ENCODE measurements around the gene KHDC1.
"Not testable (repeated sequence)": the region's sequence is repeated elsewhere in the genome, so short reads cannot be mapped to it uniquely, and the experiment has no call there.

KHDC1 gene

GRCh38 chr6:73248192-73248903 is 14.6 kb downstream of the KHDC1 start:
- FAIRE-seq, result peak; percentile 39

- no peak for FAIRE-seq
Observed at GRCh38 chr6:73242001-73242400, 21.0 kb downstream of the KHDC1 start.

DNA sequence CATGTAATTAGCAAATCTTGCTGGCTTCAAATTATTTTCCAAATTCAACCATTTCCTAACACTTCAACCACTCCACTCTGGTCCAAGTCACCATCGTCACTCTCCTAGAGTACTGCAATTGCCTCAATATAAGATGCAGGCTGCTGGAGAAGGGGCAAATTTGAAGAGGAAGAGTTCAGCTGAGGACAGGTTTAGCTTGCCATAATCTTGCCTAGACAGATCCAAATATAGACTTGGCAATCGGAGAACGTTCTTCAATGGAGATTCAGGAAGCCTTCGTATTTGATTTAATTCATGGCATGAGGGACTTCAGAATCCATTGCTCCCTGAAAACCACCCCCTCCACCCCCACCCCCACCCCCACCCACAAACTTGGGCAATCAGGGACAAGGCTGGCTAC is 22.3 kb downstream of the KHDC1 start:
- FAIRE-seq, result no peak

- no peak for FAIRE-seq
Observed at GRCh38 chr6:73236144-73236750, 26.7 kb downstream of the KHDC1 start.

DNA sequence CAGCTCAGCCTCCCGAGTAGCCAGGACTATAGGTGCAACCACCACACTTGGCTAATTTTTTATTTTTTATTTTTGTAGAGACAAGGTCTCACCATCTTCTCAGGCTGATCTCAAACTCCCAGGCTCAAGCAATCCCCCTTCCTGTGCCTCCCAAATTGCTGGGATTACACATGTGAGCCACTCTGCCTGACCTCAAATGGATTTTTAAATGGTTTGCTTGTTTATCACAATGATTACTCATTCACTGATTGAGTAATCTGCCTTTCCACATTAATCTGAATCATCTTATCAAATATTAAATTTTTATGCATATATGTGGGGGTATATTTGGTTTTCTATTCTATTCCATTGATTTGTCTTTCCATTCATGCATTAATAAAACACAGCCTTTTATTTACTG is 28.3 kb downstream of the KHDC1 start:
- FAIRE-seq, result no peak

GRCh38 chr6:73233971-73234370 is 29.0 kb downstream of the KHDC1 start:
- FAIRE-seq, result not testable (repeated sequence)

- FAIRE-seq, result no peak
Observed at GRCh38 chr6:73233048-73233447, 29.9 kb downstream of the KHDC1 start.

GRCh38 chr6:73231986-73232391 is 31.0 kb downstream of the KHDC1 start:
- FAIRE-seq, result no peak

- no peak for FAIRE-seq
Observed at GRCh38 chr6:73227606-73228255, 35.3 kb downstream of the KHDC1 start.

GRCh38 chr6:73225396-73225795 is 37.6 kb downstream of the KHDC1 start, which contains the start of gene KHDC1L:
Gene KHDC1L (minus strand): TSS chr6:73225496. CDS start chr6:73225408, 88 bp downstream.
- no peak for FAIRE-seq

GRCh38 chr6:73216859-73217258 is 46.1 kb downstream of the KHDC1 start:
- FAIRE-seq, result no peak

DNA sequence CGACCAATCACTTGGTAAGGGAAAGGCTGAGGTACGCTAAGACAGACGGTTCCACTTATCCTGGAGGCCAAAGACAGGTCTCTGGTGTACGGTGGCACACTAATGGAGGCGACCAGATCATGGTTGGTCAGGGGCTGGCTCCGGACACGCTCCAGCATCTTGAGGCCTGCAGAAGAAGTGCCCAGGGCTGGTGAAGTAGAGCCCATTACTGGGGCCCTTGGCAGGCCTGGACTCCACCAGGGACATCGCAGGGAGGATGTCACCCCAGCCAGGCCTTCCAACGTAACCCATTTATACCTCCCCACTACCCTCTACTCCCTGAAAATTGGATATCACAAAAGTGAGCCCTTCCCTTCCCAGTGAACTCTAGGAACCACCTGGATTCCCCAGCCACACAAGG is 53.9 kb downstream of the KHDC1 start:
- no peak for FAIRE-seq

DNA sequence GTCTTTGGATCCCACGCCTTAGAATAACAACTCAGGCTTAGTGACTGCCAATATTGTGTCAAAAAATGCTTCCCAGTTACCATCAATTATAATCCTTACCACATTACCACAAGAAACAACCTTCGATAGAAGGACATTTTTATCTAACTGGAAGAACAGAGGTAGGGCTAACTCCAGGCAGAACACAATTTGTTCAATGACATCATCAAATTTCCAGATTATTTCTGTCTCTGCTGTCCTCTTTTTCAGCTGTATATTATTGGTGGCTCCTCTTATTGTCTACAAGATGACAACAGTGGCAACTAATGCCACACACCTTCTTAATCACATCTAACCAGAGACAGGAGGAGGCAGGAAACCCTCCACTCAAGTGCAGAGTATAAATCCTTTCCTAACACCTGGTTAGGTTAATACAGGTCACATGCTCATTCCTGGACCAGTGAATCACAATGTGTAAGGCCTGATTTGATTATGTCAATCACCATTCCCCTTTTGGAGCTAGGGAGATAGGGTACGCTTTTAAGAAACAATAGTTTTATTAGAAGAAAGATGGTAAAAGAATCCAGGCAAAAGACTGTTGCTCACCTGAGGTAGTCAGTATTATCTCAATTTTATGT is 55.7 kb downstream of the KHDC1 start:
- no peak for FAIRE-seq

DNA sequence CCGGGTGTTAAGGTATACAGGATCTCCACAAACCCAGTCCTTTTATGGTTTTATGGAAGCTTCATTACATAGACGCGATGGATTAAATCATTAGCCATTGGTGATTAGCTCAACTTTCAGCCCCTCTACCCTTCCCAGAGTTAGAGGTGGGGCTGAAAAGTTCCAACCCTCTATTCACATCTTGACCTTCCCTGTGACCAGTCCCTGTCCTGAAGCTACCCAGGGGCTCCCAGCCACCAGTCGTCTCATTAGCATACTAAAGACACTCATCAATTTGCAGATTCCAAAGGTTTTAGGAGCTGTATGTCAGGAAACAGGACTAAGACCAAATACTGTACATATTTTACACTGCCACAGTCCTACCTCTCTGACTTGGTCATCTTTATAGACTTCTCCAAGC is 58.7 kb downstream of the KHDC1 start:
- FAIRE-seq, result no peak

- FAIRE-seq, result no peak
Observed at GRCh38 chr6:73203098-73203497, 59.9 kb downstream of the KHDC1 start.

- FAIRE-seq, result no peak
Observed at GRCh38 chr6:73200735-73201134, 62.3 kb downstream of the KHDC1 start.

DNA sequence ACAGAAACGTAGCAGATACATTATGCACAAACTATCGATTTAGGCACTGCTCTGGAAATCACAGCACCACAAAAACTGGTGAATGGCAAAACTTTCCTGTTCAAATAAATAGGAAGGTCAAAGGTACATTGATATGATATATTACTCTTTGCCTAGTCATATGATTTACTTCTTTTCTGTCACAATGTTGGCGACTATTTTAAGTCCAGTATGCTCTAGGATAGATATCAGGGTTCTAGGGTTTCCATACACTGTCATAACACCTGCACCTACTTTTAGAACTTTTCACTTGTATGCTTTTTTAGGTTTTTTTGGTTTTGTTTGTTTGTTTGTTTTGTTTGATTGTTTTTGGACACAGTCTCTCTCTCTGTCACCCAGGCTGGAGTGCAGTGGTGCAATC is 62.7 kb downstream of the KHDC1 start:
- FAIRE-seq, result no peak

DNA sequence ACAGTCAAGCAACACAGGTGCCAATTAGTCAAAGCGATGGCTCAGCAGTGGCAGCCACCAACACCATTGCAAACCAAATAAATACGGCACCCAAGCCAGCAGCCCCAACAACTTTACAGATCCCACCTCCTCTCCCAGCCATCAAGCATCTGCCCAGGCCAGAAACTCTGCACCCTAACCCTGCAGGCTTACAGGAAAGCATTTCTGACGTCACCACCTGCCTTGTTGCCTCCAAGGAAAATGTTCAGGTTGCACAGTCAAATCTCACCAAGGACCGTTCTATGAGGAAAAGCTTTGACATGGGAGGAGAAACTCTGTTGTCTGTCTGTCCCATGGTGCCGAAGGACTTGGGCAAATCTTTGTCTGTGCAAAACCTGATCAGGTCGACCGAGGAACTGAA is 68.3 kb downstream of the KHDC1 start:
- FAIRE-seq, result no peak

GRCh38 chr6:73193302-73193701 is 69.7 kb downstream of the KHDC1 start:
- FAIRE-seq, result peak; percentile 53
